ENCODE results near the gene SHISAL2B.

Gene SHISAL2B

DNA sequence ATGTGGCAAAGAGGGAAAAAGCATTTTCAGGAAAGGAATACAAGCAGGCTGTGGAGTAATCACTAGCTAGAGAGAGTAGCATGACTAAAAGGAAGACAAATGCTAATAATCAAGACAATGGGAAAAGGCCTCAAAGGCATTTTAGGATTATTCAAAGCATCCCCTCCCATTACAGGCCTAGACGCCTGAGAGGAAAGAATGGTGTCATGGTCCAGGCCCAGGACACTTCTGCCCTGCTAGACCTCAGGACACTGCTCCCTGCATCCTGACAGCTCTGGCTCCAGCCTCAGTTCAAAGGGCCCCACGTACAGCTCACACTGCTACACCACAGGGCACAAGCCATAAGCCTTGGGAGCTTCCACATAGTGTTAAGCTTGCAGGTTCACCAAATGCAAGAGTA lies 40.8 kb upstream of the SHISAL2B start:
- TF ChIP-seq EZH2phosphoT487 (conservative IDR thresholded peaks at IDR 0.05; ENCODE audit: low read length), result no peak
- TF ChIP-seq, protein P1, sequence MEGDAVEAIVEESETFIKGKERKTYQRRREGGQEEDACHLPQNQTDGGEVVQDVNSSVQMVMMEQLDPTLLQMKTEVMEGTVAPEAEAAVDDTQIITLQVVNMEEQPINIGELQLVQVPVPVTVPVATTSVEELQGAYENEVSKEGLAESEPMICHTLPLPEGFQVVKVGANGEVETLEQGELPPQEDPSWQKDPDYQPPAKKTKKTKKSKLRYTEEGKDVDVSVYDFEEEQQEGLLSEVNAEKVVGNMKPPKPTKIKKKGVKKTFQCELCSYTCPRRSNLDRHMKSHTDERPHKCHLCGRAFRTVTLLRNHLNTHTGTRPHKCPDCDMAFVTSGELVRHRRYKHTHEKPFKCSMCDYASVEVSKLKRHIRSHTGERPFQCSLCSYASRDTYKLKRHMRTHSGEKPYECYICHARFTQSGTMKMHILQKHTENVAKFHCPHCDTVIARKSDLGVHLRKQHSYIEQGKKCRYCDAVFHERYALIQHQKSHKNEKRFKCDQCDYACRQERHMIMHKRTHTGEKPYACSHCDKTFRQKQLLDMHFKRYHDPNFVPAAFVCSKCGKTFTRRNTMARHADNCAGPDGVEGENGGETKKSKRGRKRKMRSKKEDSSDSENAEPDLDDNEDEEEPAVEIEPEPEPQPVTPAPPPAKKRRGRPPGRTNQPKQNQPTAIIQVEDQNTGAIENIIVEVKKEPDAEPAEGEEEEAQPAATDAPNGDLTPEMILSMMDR (IDR thresholded peaks at IDR 0.05; ENCODE audit: insufficient read depth, low read length, poor library complexity, severe bottlenecking), result no peak
- Histone ChIP-seq H3K4me2 (ENCODE audit: low read depth, low read length, poor library complexity, severe bottlenecking) (no peak overlapping the region), H3K36me3 (ENCODE audit: low read length) (no peaks in the 10 kb centered on the region), H3K9me2 (replicated peaks; ENCODE audit: insufficient read depth, low read length) (no peaks in the 10 kb centered on the region), H3K27ac (ENCODE audit: low read depth, low read length) (no peak overlapping the region), H3K4me3 (ENCODE audit: insufficient read depth, low read length, poor library complexity, severe bottlenecking) (no peak overlapping the region), H2AFZ (ENCODE audit: low read depth, low read length, severe bottlenecking) (no peak overlapping the region), H3K27me3 (ENCODE audit: low read length) (no peaks in the 10 kb centered on the region), H3F3A (ENCODE audit: insufficient read depth) (no peaks in the 10 kb centered on the region), H3K9ac (ENCODE audit: low read length) (no peak overlapping the region), H3K9me3 (ENCODE audit: insufficient read depth, low read length) (no peaks in the 10 kb centered on the region), H3K79me2 (ENCODE audit: insufficient read depth, low read length) (no peaks in the 10 kb centered on the region), H4K20me1 (ENCODE audit: low read depth, low read length) (no peaks in the 10 kb centered on the region)

DNA sequence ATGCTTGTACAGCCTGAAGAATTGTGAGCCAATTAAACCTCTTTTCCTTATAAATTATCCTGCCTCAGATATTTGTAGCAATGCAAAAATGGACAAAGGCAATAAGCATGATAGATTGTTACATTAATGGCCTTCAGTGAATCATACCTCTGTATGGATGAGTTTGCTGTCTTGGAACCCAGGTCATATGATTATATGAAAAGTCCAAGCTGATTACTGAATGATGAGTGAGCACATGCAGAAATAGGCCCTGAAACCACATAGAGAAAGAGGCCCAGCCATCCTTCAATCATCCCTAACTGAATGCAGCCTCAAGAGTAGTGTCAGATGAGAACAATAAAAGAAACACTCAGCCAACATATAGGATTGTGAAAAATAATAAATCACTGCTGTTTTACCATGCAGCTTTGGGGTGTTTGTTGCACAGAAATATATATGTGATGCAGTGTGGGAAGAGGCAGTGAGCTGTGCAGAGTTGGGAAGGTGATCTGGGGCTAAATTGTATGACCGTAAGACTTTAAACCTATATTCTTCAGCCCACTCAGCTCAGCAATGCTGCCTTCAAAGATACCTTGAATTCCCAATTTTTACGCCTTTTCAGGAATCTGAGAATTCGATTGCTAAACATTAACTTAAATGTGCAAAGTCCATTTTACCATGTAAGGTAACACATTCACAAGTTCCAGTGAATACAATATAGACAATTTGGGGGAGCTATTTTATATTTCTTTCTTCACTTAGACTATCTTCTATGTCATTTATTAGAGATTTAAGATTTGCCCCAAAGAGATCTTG lies 36.3 kb upstream of the SHISAL2B start:
- no peak for TF ChIP-seq EZH2phosphoT487 (conservative IDR thresholded peaks at IDR 0.05; ENCODE audit: low read length)
- TF ChIP-seq, protein P1 (IDR thresholded peaks at IDR 0.05; ENCODE audit: insufficient read depth, low read length, poor library complexity, severe bottlenecking), result no peak
- Histone ChIP-seq H3K27ac (ENCODE audit: low read depth, low read length) (no peak overlapping the region), H3K4me3 (ENCODE audit: insufficient read depth, low read length, poor library complexity, severe bottlenecking) (no peak overlapping the region), H3K9ac (ENCODE audit: low read length) (no peak overlapping the region), H3K27me3 (ENCODE audit: low read length) (no peaks in the 10 kb centered on the region), H3F3A (ENCODE audit: insufficient read depth) (no peaks in the 10 kb centered on the region), H4K20me1 (ENCODE audit: low read depth, low read length) (no peaks in the 10 kb centered on the region), H2AFZ (ENCODE audit: low read depth, low read length, severe bottlenecking) (no peak overlapping the region), H3K36me3 (ENCODE audit: low read length) (no peaks in the 10 kb centered on the region), H3K9me3 (ENCODE audit: insufficient read depth, low read length) (no peaks in the 10 kb centered on the region), H3K4me2 (ENCODE audit: low read depth, low read length, poor library complexity, severe bottlenecking) (no peak overlapping the region), H3K79me2 (ENCODE audit: insufficient read depth, low read length) (no peaks in the 10 kb centered on the region), H3K9me2 (replicated peaks; ENCODE audit: insufficient read depth, low read length) (no peaks in the 10 kb centered on the region; the same call in 1 of the 2 replicates)

DNA sequence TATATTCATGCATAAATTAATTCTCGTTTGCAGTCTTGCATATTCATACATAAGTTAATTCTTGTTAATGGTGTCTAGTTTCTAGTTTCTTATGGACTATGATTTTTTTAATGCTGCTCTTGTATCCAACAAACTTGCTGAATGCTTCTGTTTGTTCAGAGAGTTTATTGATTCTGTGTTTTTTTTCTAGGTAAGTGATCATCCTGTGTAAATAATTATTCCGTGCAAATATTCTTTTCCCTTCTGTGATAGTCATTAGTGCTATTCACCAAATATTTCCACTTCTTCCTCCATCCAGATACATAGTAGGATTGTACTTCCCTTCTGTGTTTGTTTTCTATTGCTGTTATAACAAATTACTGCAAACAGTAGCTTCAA lies 35.8 kb upstream of the SHISAL2B start:
- no peak overlapping the region for H3K9ac ChIP-seq (ENCODE audit: low read length)
- H3K4me2 ChIP-seq (ENCODE audit: low read depth, low read length, poor library complexity, severe bottlenecking), result no peak overlapping the region
- H3K27ac ChIP-seq (ENCODE audit: low read depth, low read length), result no peak overlapping the region
- H3K9me3 ChIP-seq (ENCODE audit: insufficient read depth, low read length), result no peaks in the 10 kb centered on the region
- no peak overlapping the region for H3K4me3 ChIP-seq (ENCODE audit: insufficient read depth, low read length, poor library complexity, severe bottlenecking)
- H3K9me2 ChIP-seq (replicated peaks; ENCODE audit: insufficient read depth, low read length), result no peaks in the 10 kb centered on the region; the same call in 1 of the 2 replicates
- H3F3A ChIP-seq (ENCODE audit: insufficient read depth), result no peaks in the 10 kb centered on the region
- H3K27me3 ChIP-seq (ENCODE audit: low read length), result no peaks in the 10 kb centered on the region
- no peak overlapping the region for H2AFZ ChIP-seq (ENCODE audit: low read depth, low read length, severe bottlenecking)
- no peaks in the 10 kb centered on the region for H4K20me1 ChIP-seq (ENCODE audit: low read depth, low read length)
- H3K79me2 ChIP-seq (ENCODE audit: insufficient read depth, low read length), result no peaks in the 10 kb centered on the region
- TF ChIP-seq EZH2phosphoT487 (conservative IDR thresholded peaks at IDR 0.05; ENCODE audit: low read length), result no peak
- H3K36me3 ChIP-seq (ENCODE audit: low read length), result no peaks in the 10 kb centered on the region

DNA sequence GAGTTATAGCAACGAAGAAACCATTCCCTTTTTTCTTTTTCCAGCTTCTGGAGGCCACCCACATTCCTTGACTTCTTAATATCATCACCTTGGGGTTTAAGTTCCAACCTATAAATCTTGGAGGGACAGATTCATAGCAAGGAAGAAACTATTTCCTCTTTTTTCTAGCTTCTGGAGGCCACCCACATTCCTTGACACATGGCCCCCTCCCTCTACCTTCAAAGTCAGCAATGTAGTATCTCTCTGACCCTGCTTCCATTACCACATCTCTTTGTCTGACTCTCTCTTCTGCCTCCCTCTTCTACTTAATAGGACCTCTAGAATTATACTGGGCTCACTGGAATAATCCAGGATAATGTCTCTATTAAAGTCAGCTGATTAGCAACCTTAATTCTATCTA lies 34.7 kb upstream of the SHISAL2B start:
- Histone ChIP-seq H3K4me3 (ENCODE audit: insufficient read depth, low read length, poor library complexity, severe bottlenecking) (no peak overlapping the region), H2AFZ (ENCODE audit: low read depth, low read length, severe bottlenecking) (no peak overlapping the region), H3K79me2 (ENCODE audit: insufficient read depth, low read length) (no peaks in the 10 kb centered on the region), H3K9me3 (ENCODE audit: insufficient read depth, low read length) (no peaks in the 10 kb centered on the region), H4K20me1 (ENCODE audit: low read depth, low read length) (no peaks in the 10 kb centered on the region), H3F3A (ENCODE audit: insufficient read depth) (no peaks in the 10 kb centered on the region), H3K27me3 (ENCODE audit: low read length) (no peaks in the 10 kb centered on the region), H3K4me2 (ENCODE audit: low read depth, low read length, poor library complexity, severe bottlenecking) (no peak overlapping the region), H3K27ac (ENCODE audit: low read depth, low read length) (no peak overlapping the region), H3K36me3 (ENCODE audit: low read length) (no peaks in the 10 kb centered on the region), H3K9ac (ENCODE audit: low read length) (no peak overlapping the region), H3K9me2 (replicated peaks; ENCODE audit: insufficient read depth, low read length) (no peaks in the 10 kb centered on the region; the same call in 1 of the 2 replicates)
- TF ChIP-seq, protein P1 (IDR thresholded peaks at IDR 0.05; ENCODE audit: insufficient read depth, low read length, poor library complexity, severe bottlenecking), result no peak
- no peak for TF ChIP-seq EZH2phosphoT487 (conservative IDR thresholded peaks at IDR 0.05; ENCODE audit: low read length)

Data from SU-DHL-6 (cell line).